ENCODE data around the gene REG1A. TPM values are rescaled to one million over a fixed set of nuclear protein-coding genes. Genes with fewer than 3 reads are reported as not detected.

The REG1A gene, protein sequence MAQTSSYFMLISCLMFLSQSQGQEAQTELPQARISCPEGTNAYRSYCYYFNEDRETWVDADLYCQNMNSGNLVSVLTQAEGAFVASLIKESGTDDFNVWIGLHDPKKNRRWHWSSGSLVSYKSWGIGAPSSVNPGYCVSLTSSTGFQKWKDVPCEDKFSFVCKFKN
- not detected in 2 replicates for total RNA-seq
- long read RNA-seq, partial matches to known transcripts = 0 of 1 reads
- long read RNA-seq, other reads (novel, unspliced or antisense) = 1 of 1 reads

GRCh38 chr2:79120194-79120713 is at the start of gene REG1A:
REG1A (plus strand) TSS chr2:79120488; CDS start chr2:79120862, 374 bp downstream.
- DNase-seq (ENCODE audit: low read depth, low spot score) = no peak
- Mint-ChIP-seq H3K9me3 (peaks cover 2% of the 10 kb centered on the region), H3K27ac (ENCODE audit: unreplicated experiment) (no peak within 1 kb of the TSS), H3K27me3 (ENCODE audit: low read depth) (no peaks in the 10 kb centered on the region), H3K4me1 (no peaks in the 10 kb centered on the region), H3K4me3 (no peak within 1 kb of the TSS), H3K36me3 (ENCODE audit: low read depth) (no peaks in the 10 kb centered on the region)
- TF ChIP-seq, protein P1, sequence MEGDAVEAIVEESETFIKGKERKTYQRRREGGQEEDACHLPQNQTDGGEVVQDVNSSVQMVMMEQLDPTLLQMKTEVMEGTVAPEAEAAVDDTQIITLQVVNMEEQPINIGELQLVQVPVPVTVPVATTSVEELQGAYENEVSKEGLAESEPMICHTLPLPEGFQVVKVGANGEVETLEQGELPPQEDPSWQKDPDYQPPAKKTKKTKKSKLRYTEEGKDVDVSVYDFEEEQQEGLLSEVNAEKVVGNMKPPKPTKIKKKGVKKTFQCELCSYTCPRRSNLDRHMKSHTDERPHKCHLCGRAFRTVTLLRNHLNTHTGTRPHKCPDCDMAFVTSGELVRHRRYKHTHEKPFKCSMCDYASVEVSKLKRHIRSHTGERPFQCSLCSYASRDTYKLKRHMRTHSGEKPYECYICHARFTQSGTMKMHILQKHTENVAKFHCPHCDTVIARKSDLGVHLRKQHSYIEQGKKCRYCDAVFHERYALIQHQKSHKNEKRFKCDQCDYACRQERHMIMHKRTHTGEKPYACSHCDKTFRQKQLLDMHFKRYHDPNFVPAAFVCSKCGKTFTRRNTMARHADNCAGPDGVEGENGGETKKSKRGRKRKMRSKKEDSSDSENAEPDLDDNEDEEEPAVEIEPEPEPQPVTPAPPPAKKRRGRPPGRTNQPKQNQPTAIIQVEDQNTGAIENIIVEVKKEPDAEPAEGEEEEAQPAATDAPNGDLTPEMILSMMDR (conservative IDR thresholded peaks at IDR 0.05) = no peak

DNA sequence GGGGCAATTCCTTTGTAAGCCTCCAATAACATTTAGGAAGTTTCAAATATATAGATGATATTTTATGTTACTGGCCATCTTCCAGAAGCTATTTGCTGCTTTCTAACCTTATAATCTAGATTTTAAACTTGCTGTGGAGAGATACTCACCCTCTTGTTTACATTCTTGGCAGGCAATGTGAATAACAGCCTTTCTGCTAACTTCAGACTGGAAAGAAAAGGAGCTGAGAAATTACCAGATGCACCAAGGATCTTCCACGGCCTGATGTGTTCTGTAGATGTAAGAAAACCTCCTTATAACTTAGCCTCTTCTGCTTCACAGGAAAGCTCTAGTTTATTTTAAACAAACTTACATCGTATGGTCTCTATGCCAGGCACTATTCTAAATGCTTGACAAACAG is 49.2 kb upstream of the REG1A start:
- DNase-seq (ENCODE audit: low read depth, low spot score) = no peak
- Mint-ChIP-seq H3K4me3 (no peak overlapping the region), H3K9me3 (no peaks in the 10 kb centered on the region), H3K4me1 (no peaks in the 10 kb centered on the region), H3K27ac (ENCODE audit: unreplicated experiment) (no peak overlapping the region), H3K27me3 (ENCODE audit: low read depth) (no peaks in the 10 kb centered on the region), H3K36me3 (ENCODE audit: low read depth) (no peaks in the 10 kb centered on the region)
- TF ChIP-seq, protein P1 (conservative IDR thresholded peaks at IDR 0.05) = no peak

DNA sequence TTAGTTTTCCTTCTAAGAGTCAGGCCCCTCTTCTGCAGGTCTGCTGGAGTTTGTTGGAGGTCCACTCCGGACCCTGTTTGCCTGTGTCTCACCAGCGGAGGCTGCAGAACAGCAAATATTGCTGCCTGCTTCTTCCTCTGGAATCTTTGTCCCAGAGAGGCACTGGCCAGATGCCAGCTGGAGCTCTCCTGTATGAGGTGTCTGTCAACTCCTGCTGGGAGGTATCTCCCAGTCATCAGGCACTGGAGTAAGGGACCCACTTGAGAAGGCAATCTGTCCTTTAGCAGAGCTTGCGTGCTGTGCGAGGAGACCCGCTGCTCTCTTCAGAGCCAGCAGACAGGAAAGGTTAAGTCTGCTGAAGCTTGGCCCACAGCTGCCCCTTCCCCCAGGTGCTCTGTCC is 37.3 kb upstream of the REG1A start:
- no peak overlapping the region for H3K4me3 Mint-ChIP-seq
- peaks cover 15% of the 10 kb centered on the region for H3K27me3 Mint-ChIP-seq (ENCODE audit: low read depth)
- no peak for DNase-seq (ENCODE audit: low read depth, low spot score)
- no peaks in the 10 kb centered on the region for H3K36me3 Mint-ChIP-seq (ENCODE audit: low read depth)
- no peak overlapping the region for H3K27ac Mint-ChIP-seq (ENCODE audit: unreplicated experiment)
- TF ChIP-seq, protein P1 (conservative IDR thresholded peaks at IDR 0.05) = no peak
- H3K9me3 Mint-ChIP-seq = no peaks in the 10 kb centered on the region
- peaks cover 5% of the 10 kb centered on the region for H3K4me1 Mint-ChIP-seq

DNA sequence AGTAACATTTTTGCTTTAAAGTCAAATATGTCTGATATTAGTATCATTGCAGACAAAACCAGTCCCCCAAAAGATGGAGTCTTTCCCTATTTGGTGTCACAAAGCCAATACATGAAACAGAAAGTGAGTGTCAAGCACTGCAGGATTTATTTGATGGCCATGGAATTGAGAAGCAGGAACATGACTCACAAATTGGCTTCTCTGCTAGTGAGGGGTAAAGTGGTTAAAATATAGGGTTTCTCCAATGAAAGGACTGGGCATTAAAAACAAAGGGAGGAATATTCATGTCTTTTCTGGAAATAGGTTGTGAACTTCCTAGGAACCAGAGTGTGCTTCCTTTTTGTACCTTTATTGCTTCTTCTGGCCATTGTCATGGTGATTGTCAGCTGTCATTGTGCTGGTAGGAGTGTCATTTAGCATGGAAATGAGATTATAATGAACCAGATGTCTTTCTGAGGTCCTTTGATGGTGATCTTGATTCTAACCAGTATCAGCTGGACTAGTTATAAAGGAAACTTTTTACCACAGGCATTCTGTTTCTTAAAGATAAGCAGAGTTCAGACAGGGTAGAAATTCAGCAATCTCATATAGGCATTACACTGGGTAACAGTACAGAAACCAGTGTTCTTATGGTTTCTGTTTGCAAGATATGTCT is 36.6 kb upstream of the REG1A start:
- no peaks in the 10 kb centered on the region for H3K9me3 Mint-ChIP-seq
- no peaks in the 10 kb centered on the region for H3K36me3 Mint-ChIP-seq (ENCODE audit: low read depth)
- H3K27me3 Mint-ChIP-seq (ENCODE audit: low read depth) = peaks cover 15% of the 10 kb centered on the region
- H3K27ac Mint-ChIP-seq (ENCODE audit: unreplicated experiment) = no peak overlapping the region
- DNase-seq (ENCODE audit: low read depth, low spot score) = no peak
- peaks cover 5% of the 10 kb centered on the region for H3K4me1 Mint-ChIP-seq
- no peak overlapping the region for H3K4me3 Mint-ChIP-seq
- TF ChIP-seq, protein P1 (conservative IDR thresholded peaks at IDR 0.05) = no peak

DNA sequence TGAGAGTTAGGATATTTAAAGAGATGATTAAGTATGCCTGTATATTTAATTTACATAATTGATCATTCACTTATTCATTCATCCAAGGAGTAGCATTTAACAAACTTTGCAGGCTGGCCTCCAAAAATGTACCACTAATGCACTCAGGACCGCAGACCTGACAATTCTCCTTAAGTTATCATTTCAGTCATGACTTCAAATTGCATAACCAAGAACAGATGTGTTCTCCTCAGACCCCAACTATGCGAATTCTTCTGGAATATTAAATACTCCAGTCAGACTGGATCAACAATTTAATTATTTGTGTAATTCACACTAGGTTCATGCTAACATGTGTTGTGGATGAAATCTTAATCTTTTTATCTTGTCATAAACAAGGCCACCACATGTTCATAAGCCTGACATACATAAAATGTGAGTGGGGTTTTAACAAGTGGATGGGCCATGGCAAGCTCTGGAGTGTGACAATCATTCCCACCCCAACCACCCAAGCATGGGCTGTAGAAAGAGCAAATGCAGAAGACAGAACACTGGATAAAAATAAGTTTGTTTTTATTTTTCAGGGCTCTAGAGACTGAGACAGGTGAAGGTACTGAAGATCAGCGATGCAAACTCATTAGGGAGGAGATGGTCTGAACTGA is 35.7 kb upstream of the REG1A start:
- H3K27me3 Mint-ChIP-seq (ENCODE audit: low read depth) = peaks cover 14% of the 10 kb centered on the region
- TF ChIP-seq, protein P1 (conservative IDR thresholded peaks at IDR 0.05) = no peak
- H3K27ac Mint-ChIP-seq (ENCODE audit: unreplicated experiment) = no peak overlapping the region
- H3K36me3 Mint-ChIP-seq (ENCODE audit: low read depth) = no peaks in the 10 kb centered on the region
- H3K9me3 Mint-ChIP-seq = no peaks in the 10 kb centered on the region
- no peak for DNase-seq (ENCODE audit: low read depth, low spot score)
- no peak overlapping the region for H3K4me3 Mint-ChIP-seq
- peaks cover 5% of the 10 kb centered on the region for H3K4me1 Mint-ChIP-seq
